ENCODE results near the gene TCEAL8.

The TCEAL8 gene

DNA sequence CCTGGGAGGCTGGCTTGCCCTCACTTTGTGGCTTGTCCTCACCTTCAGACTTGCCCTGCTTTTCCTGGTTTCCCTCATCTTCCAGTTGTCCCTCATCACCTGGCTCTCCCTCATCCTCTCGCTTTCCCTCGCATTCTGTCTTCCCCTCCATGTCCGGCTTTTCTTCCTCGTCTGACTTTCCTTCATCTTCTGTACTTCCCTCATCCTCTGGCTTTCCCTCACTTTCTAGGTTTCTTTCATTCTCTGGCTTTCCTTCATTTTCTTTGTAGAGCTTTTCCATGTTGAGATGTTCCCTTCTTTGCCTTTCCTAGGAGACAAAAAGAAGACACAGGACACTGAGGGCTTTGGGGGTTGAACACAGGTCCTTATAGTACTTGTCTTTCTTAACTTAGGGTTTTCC, 19.3 kb upstream of the TCEAL8 start:
- DNase-seq (ENCODE audit: extremely low read depth, low read depth), result no peak

GRCh38 chrX:103258275-103258674, 3.3 kb upstream of the TCEAL8 start:
- no peak overlapping the region for H3K4me3 ChIP-seq (replicated peaks; ENCODE audit: low read depth, low read length)
- TF ChIP-seq CTCF (IDR thresholded peaks at IDR 0.05; ENCODE audit: low read depth, low read length, missing control alignments), result no peak
- no peak for DNase-seq (ENCODE audit: extremely low read depth, low read depth)

More for the DNA sequence above, 19.3 kb upstream of the TCEAL8 start:
- no peak for TF ChIP-seq CTCF (IDR thresholded peaks at IDR 0.05; ENCODE audit: low read depth, low read length, missing control alignments)
- no peak overlapping the region for H3K4me3 ChIP-seq (replicated peaks; ENCODE audit: low read depth, low read length)

GRCh38 chrX:103256651-103257050, 1.7 kb upstream of the TCEAL8 start:
- H3K4me3 ChIP-seq (replicated peaks; ENCODE audit: low read depth, low read length), result no peak overlapping the region
- no peak for DNase-seq (ENCODE audit: extremely low read depth, low read depth)
- no peak for TF ChIP-seq CTCF (IDR thresholded peaks at IDR 0.05; ENCODE audit: low read depth, low read length, missing control alignments)

- peak; percentile 2 for DNase-seq (ENCODE audit: extremely low read depth, low read depth)
These were observed 657 bp downstream of the TCEAL8 start for GRCh38 chrX:103254171-103254824.

DNA sequence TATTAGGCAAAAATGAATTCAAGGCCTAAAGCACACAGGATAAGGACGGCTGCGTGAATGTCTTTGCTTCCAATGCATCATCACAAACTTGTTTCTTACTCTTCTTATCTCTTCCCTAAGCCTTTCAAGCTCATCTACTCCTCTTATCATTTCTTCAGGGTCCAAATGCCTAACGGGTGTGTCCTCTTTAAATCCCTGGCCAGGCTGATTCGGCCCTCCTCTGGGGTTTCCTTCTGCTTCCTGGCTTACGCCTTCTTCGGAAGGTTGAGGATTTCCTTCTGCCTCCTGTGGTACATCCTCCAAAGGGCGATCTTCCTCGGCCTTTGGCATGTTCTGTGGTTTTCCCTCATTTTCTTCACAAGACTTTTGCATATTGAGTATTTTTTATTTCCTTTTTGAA, 1.3 kb downstream of the TCEAL8 start:
- DNase-seq (ENCODE audit: extremely low read depth, low read depth), result no peak
- H3K4me3 ChIP-seq (replicated peaks; ENCODE audit: low read depth, low read length), result peak overlapping the region; percentile 67
- TF ChIP-seq CTCF (IDR thresholded peaks at IDR 0.05; ENCODE audit: low read depth, low read length, missing control alignments), result no peak

More at GRCh38 chrX:103254171-103254824, 657 bp downstream of the TCEAL8 start:
- H3K4me3 ChIP-seq (replicated peaks; ENCODE audit: low read depth, low read length), result peak overlapping the region; percentile 67
- TF ChIP-seq CTCF (IDR thresholded peaks at IDR 0.05; ENCODE audit: low read depth, low read length, missing control alignments), result no peak

DNA sequence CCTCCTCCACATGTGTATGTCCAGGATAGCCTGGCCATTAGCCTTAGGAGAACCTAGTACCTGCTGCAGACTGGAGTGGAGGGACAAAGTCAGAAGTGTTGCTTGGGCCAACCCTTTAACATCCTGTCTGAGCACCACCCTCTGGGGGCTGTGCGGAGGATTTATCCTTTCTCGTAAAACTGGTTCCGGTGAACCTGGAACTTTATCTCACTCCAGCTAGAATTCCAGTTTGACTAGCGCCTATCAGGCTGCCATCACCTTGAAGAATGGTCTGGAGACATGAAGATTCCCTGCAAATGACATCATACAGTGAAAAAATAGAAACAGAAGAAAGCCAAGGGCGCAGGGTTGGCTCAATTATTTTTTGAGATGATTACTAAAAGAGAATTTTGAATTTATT, 4.0 kb downstream of the TCEAL8 start:
- DNase-seq (ENCODE audit: extremely low read depth, low read depth), result no peak
- no peak for TF ChIP-seq CTCF (IDR thresholded peaks at IDR 0.05; ENCODE audit: low read depth, low read length, missing control alignments)
- H3K4me3 ChIP-seq (replicated peaks; ENCODE audit: low read depth, low read length), result no peak overlapping the region

GRCh38 chrX:103249805-103250204, 5.2 kb downstream of the TCEAL8 start:
- no peak overlapping the region for H3K4me3 ChIP-seq (replicated peaks; ENCODE audit: low read depth, low read length)
- TF ChIP-seq CTCF (IDR thresholded peaks at IDR 0.05; ENCODE audit: low read depth, low read length, missing control alignments), result no peak
- DNase-seq (ENCODE audit: extremely low read depth, low read depth), result no peak

Measured in HFF-Myc (cell line).